ENCODE results near the gene FAM241B.
A peak's percentile ranks its signal among the peaks of the same experiment; 100 is the strongest.

Gene FAM241B

GRCh38 chr10:69634759-69635425 lies 4.8 kb downstream of the FAM241B start:
- DNase-seq, result no peak

GRCh38 chr10:69635428-69636272 lies 5.6 kb downstream of the FAM241B start:
- DNase-seq, result no peak

GRCh38 chr10:69636273-69636575 lies 6.2 kb downstream of the FAM241B start:
- DNase-seq, result no peak

DNA sequence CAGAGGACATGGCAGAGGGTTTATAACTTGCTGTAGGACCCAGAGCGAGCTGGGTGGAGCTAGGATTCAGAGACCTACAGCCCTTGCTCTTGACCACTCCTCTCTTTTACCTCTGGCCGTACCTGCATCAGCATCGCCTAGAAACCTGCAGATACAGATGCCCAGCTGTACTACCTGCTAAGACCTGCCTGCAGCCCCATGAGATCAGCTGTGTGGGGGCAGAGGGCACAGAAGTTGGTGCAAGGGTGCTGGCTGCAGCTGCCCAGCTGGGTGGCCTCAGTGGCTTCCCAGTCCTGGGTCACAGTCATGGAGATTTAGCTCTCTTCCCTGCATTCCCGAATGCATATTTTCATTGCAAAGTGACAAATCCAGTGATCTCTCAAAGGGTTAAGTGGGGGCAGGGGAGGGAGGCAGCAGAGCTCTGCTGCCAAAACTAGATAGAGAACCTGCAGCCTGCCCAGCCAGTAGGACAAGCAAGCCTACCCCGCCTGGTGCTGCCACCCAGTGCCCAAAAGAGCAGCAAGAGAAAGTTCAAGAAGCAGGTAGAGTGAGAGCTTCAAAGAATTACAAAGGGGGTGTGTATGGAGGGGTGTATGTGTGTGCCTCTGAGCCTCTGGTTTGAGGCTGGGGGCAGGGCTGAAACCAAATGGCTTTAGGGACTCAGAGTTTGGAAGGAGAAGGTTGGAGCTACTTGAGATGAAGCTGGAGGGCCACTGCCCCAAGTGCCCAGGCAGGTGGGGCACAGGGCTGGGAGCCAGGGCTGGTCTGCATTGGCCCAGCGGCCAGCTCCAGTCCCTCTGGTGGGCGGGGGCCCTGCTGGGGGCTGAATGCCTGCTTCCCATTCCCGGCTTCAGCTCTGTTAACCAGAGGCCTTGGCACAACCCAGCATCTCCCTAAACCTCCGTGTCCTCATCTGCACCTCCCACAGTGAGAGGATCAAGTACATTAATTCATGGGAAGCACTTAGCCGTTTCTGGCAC lies 6.9 kb downstream of the FAM241B start:
- no peak for DNase-seq

GRCh38 chr10:69638642-69639041 lies 8.6 kb downstream of the FAM241B start:
- DNase-seq, result no peak

DNA sequence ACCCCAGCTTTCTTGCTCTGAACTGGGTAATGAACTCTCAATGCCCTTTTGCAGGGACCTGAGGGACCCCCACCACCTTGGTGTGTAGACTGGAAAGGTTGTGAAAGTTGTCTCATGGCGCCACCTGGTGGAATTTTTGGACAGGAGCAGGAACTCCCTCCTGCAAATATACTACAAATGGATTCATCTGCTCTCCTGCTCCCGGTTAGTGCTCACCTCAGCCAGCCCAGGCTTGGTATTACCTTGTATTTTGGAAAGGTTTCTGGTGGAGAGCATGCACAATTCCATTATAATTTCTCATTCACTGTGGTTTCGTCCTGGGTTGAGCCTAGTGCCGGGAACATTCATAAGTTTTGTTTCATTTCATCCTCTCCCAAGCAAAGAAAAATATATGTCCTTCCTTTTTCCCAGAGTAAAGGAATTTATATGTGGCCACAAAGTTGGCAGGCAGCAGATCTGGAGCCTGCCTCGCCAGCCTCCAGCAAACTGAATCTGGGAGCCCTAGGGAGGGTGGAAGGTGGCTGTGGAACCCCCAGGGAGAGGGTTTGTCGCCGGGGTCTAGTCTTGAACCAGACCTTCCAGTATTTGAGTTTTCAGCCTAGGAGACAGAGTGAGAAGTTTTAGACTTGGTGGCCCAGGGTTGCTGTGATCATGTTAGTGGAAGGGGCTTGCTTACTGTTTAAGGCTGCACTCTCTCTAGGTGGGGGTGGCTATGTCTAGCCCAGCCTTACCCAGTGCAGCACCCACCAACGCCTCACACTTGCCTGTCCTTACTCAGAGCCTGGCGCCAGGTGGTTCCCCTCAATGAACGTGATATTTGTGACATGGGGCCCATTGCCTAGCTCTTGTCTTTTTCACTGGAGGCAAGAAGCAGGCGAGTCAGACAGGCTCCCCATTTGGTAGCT lies 9.5 kb downstream of the FAM241B start:
- DNase-seq, result peak; percentile 63

- no peak for DNase-seq
Measured at GRCh38 chr10:69640196-69640980, 10.3 kb downstream of the FAM241B start.

DNA sequence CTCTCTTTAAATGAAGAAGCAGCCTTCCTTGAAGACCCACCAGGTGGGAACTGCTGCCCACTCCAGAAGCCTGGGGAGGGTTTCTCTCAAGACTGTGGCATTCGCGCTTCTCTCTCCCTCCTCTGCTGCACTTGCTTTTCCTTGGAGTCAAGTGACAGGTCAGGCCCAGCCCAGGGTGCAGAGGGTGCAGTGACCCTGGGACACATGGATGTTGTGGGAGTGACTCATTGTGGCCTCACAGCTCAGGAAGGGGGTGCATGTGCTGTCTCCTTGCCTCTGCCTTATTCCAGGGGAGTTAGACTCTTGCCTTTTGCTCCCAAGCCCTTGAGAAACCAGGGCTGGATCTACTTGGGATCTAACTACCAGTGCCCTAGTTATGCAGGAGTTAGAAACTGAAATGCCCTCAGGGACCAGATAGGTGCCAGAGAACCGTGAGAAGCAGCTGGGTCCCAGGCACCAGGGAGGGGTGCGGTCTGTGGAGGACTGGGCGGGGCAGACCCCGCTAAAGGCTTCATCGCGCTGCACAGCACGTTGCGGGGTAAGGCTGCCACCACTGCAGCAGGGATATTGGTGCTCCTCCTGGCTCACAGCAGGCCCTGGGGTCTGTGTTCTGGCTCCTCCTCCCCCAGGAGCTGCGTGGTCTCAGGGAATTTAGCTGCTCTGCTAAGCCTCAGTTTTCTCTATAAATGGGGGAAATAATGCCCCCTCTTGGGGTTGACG lies 11.4 kb downstream of the FAM241B start:
- DNase-seq, result no peak

DNA sequence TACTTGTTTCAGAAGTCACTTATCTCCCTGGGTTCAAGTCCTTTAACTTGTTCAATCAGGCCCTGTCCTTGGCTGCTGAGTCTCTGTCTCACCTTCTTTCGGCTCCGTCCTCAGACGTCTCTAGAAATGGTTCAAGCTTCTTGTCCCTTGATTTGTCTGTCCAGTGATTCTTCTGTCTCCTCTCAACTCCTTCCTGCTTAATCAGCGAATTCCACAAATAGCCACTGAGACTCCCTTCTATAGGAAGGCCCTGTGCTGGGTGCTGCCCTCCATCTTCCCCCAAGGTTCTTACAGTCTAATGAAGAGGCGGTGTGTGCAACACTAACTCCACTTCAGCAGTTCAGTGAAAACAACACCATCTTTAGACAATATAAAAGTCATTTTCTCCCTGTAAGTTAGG lies 12.7 kb downstream of the FAM241B start:
- no peak for DNase-seq

DNA sequence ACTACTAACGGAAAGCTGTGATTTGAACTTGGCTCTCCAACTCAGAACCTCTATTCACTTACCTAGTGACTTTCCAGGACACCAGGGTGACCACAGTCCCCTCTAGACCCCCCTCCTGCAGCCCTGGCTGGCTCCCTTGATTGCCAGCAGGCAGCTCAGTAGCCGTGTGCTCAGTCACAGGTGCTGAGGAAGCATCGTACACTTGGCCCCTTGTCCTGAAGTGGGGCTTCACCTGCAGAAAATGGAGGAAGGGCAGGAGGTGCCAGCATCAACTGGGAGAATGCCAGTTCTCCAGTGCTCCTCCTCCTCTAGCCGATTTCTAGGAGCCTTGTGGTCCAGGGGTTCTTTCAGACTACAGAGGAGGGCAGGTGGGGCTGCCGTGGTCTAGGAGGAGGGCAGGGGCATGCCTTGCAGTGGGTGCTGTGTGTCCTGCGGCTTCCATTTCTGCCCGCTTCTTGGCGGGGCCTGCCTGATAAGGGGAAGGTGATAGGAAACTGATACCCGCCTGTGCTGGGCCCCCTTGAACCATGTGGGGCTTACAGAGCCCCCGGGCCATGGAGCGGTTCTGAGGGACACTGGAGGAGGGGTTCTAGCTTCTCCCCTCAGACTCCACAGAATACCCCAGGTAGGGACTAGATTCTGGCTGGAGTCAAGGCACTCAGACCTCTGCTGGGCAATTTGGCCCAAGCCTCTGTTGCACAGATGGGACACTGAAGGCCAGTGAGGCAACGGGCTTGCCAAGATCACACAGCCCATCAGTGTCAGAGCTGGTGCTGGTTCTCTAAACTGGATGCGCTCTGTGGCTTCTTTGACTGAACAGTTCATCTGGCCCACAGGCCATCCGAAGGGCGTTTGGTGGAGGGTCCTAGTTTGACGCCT lies 14.0 kb downstream of the FAM241B start:
- DNase-seq, result no peak

DNA sequence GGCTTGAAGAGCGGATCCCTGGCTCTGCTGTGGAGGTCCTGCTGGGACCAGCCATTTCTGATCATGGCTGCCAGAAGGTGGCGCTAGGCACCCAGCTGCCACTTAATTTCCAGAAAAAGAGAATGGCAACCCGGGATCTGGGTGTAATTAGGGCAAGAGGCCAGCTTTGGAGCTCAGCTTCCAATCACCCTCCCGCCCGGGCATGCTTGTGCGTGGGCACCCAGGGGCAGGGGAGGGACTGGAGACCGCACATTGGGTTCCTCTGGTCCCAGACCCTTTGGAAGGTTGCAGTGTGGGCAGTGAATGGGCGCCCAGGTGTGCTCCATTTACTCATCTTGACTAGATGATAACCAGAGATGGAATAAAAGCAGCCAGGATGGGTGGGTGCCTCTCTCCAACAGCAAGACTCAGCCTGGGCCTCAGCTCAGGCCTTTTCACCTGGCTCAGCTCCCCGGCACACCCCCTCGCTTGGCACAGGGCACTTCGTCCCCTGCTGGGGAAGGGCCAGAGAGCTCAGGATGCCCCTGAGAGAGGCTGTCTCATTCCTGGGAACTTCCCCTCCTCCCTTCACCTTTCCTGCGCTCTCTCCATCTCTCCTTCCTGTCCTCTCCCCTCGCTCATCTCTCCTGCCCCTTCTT lies 14.7 kb downstream of the FAM241B start:
- DNase-seq, result peak; percentile 14

- no peak for DNase-seq
Measured at GRCh38 chr10:69645296-69646184, 15.5 kb downstream of the FAM241B start.

- no peak for DNase-seq
Measured at GRCh38 chr10:69646185-69647060, 16.4 kb downstream of the FAM241B start.

DNA sequence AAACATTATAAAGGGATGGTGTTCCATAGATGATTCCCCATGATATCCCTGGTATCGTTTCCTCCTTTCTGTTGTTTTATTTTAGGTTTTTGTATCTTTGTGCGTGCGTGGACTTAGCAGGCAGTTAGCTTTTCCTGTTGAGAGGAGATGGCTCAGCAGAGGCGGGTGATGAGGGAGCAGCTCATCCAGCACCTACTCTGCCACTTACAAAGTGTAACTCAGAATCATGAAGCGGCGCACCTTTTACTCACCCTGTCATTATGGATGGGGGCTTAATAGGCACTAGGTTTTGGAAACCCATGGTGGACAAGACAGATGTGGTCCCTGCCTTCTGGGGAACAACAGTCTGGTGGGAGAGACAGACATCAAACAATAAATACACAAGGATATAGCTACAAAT lies 17.1 kb downstream of the FAM241B start:
- DNase-seq, result no peak

DNA sequence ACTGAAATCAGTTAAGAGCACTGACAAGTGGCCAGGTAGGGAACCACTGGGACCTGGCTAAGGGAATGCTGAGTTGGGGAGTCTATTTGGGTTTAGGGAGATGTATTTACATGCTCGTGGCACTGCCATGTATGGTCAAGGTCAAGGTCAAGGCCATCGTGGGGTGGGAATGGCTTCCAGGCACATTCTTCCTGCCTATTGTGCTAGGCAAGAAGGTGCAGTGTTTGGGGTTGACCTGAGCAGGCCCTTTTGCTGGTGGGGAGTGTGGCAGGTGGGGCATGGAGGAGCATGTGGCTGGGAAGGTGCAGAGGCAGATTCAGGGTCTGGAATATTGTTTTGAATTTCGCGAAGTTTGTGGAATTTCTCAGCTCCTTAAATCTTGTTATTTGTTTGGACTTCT lies 17.8 kb downstream of the FAM241B start:
- DNase-seq, result no peak

DNA sequence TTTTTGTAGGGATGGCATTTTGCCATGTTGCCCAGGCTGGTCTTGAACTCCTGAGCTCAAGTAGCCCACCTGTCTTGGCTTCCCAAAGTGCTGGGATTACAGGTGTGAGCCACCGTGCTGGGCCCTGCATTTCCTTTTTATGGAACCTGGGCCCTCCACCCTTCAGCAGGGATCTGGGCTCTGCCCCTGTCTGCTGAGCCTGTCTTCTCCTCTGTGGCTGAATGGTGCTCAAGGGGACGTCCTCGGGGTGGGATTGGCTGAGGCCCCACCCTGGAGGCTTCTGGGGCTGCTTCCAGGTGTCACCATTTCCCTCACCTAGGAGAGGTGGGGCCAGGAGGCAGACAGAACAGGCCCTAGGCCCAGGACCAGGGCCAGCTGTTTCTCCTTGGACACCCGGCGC lies 18.4 kb downstream of the FAM241B start:
- no peak for DNase-seq

All from NCI-H146 (cell line).